Measurements from ENCODE around the gene FBXW2. TPM values are rescaled to one million over a fixed set of nuclear protein-coding genes. Genes with fewer than 3 reads are reported as not detected.
A peak's percentile ranks its signal among the peaks of the same experiment; 100 is the strongest.
"Not testable (repeated sequence)": the region's sequence is repeated elsewhere in the genome, so short reads cannot be mapped to it uniquely, and the experiment has no call there.

The FBXW2 gene
- total RNA-seq, 4 donors from 2014 or later, result 23.3 to 52.1 (median 40.0) TPM

- WGBS, 2 donors (ENCODE audit: low coverage in 1 of 2), result 85% methylated on average over 2 of the region's 2 CpGs; no CpG with 5 or more reads in 1 of the 2 donors
- intact Hi-C loops (cut with DNase I; ENCODE audit: low total_unique reads) (loop anchor here (10.0 kb wide), 1 partner anchor 300 kb away; the partner anchor contains the start of gene C5), in situ Hi-C loops (cut with MboI; ENCODE audit: low pct_ligation_motif_present in 1 of 4, low pct_unique_long_range_greater_than_20kb in 1 of 4, low sequenced_read_pairs in 3 of 4) (loop anchor here (10.0 to 25.0 kb wide), 3 partner anchors 182 to 310 kb away; partner anchors contain the start of genes TRAF1 (in 3 of the 4), C5 (in 1 of the 4) and CNTRL (in 1 of the 4))
- DNase-seq, result no peak
- H3K27me3 ChIP-seq, result no peaks in the 10 kb centered on the region
- no peak overlapping the region for H3K4me3 ChIP-seq
- H3K4me1 ChIP-seq, result no peaks in the 10 kb centered on the region
- no peaks in the 10 kb centered on the region for H3K36me3 ChIP-seq
- TF ChIP-seq POLR2AphosphoS5 (IDR thresholded peaks at IDR 0.05) (no peak), POLR2A (IDR thresholded peaks at IDR 0.05) (no peak), CTCF (IDR thresholded peaks at IDR 0.05) (no peak), EP300 (IDR thresholded peaks at IDR 0.05; ENCODE audit: low read depth) (no peak)
- no peak overlapping the region for H3K27ac ChIP-seq
- H3K9me3 ChIP-seq, result no peaks in the 10 kb centered on the region
Observed at GRCh38 chr9:120755044-120755443, 38.2 kb downstream of the FBXW2 start.

- in situ Hi-C loops (cut with MboI; ENCODE audit: low pct_ligation_motif_present in 1 of 4, low pct_unique_long_range_greater_than_20kb in 1 of 4, low sequenced_read_pairs in 3 of 4) (loop anchor here (10.0 to 25.0 kb wide), 3 partner anchors 187 to 314 kb away; partner anchors contain the start of genes TRAF1 (in 3 of the 4), C5 (in 1 of the 4) and CNTRL (in 1 of the 4)), intact Hi-C loops (cut with DNase I; ENCODE audit: low total_unique reads) (loop anchor here (10.0 kb wide), 1 partner anchor 304 kb away; the partner anchor contains the start of gene C5)
- Histone ChIP-seq H3K4me1 (no peaks in the 10 kb centered on the region), H3K36me3 (no peaks in the 10 kb centered on the region), H3K27me3 (no peaks in the 10 kb centered on the region), H3K27ac (no peak overlapping the region), H3K9me3 (no peaks in the 10 kb centered on the region), H3K4me3 (no peak overlapping the region)
- no peak for TF ChIP-seq CTCF (IDR thresholded peaks at IDR 0.05)
- no peak for TF ChIP-seq POLR2A (IDR thresholded peaks at IDR 0.05)
- TF ChIP-seq POLR2AphosphoS5 (IDR thresholded peaks at IDR 0.05), result no peak
- TF ChIP-seq EP300 (IDR thresholded peaks at IDR 0.05; ENCODE audit: low read depth), result no peak
- 93 to 100% methylated on average over 4 to 5 of the region's 5 CpGs for WGBS, 2 donors (ENCODE audit: low coverage in 1 of 2)
- no peak for DNase-seq
Observed at GRCh38 chr9:120750421-120750820, 42.8 kb downstream of the FBXW2 start.

DNA sequence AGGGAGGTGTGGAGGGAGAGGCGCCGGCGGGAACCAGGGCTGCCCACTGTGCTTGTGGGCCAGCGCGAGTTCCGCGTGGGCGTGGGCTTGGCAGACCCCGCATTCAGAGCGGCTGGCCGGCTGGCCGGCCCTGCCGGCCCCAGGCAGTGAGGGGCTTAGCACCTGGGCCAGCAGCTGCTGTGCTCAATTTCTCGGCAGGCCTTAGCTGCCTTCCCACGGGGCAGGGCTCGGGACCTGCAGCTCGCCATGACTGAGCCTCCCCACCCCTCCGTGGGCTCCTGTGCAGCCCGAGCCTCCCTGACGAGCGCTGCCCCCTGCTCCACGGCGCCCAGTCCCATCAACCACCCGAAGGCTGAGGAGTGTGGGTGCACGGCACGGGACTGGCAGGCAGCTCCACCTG lies 46.9 kb downstream of the FBXW2 start:
- in situ Hi-C loops (cut with MboI; ENCODE audit: low pct_ligation_motif_present in 1 of 4, low pct_unique_long_range_greater_than_20kb in 1 of 4, low sequenced_read_pairs in 3 of 4), result not testable (repeated sequence)

GRCh38 chr9:120745278-120745677 lies 47.9 kb downstream of the FBXW2 start:
- H3K36me3 ChIP-seq, result no peaks in the 10 kb centered on the region
- TF ChIP-seq POLR2A (IDR thresholded peaks at IDR 0.05) (no peak), POLR2AphosphoS5 (IDR thresholded peaks at IDR 0.05) (no peak), CTCF (IDR thresholded peaks at IDR 0.05) (no peak), EP300 (IDR thresholded peaks at IDR 0.05; ENCODE audit: low read depth) (no peak)
- in situ Hi-C loops (cut with MboI; ENCODE audit: low pct_ligation_motif_present in 1 of 4, low pct_unique_long_range_greater_than_20kb in 1 of 4, low sequenced_read_pairs in 3 of 4), result no loop called here

More for the DNA sequence above, 46.9 kb downstream of the FBXW2 start:
- H3K4me1 ChIP-seq; DNase-seq; H3K27ac ChIP-seq; H3K4me3 ChIP-seq; intact Hi-C loops (cut with DNase I; ENCODE audit: low total_unique reads); H3K27me3 ChIP-seq; H3K9me3 ChIP-seq; H3K36me3 ChIP-seq: not testable (repeated sequence)
- WGBS, 2 donors (ENCODE audit: low coverage in 1 of 2), result 97% methylated on average over 24 of the region's 26 CpGs; no CpG with 5 or more reads in 1 of the 2 donors

DNA sequence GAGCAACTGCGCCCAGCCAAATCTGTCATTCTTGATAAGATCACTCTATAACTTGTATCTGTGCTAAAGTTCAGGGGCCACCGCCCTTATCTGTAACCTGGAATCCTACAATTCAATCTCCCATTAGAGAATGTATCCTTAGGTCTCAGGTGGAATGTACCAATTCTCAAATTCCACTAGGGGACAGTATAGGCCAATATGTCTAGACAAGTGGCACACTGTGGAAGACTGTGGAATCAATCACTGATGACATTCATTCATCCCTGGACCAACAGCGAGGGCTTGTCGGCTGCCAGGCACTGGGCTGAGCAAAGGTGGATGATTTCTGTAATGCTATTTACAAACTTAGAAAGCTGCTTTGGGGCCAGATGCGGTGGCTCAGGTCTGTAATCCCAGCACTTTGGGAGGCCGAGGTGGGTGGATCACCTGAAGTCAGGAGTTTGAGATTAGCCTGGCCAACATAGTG lies 50.2 kb downstream of the FBXW2 start:
- no peak for DNase-seq
- in situ Hi-C loops (cut with MboI; ENCODE audit: low pct_ligation_motif_present in 1 of 4, low pct_unique_long_range_greater_than_20kb in 1 of 4, low sequenced_read_pairs in 3 of 4), result no loop called here

More at GRCh38 chr9:120745278-120745677, 47.9 kb downstream of the FBXW2 start:
- Histone ChIP-seq H3K27me3 (no peaks in the 10 kb centered on the region), H3K9me3 (no peaks in the 10 kb centered on the region), H3K27ac (no peak overlapping the region), H3K4me3 (no peak overlapping the region), H3K4me1 (no peaks in the 10 kb centered on the region)
- no peak for DNase-seq
- WGBS, 2 donors (ENCODE audit: low coverage in 1 of 2), result 83 to 95% methylated on average over 3 to 6 of the region's 6 CpGs
- intact Hi-C loops (cut with DNase I; ENCODE audit: low total_unique reads), result no loop called here

More for the DNA sequence above, 50.2 kb downstream of the FBXW2 start:
- Histone ChIP-seq H3K4me3 (no peak overlapping the region), H3K27ac (no peak overlapping the region), H3K36me3 (no peaks in the 10 kb centered on the region), H3K27me3 (no peaks in the 10 kb centered on the region), H3K9me3 (no peaks in the 10 kb centered on the region), H3K4me1 (no peaks in the 10 kb centered on the region)
- WGBS, 2 donors (ENCODE audit: low coverage in 1 of 2), result 79 to 86% methylated on average over 4 to 6 of the region's 6 CpGs
- intact Hi-C loops (cut with DNase I; ENCODE audit: low total_unique reads), result no loop called here
- TF ChIP-seq POLR2A (IDR thresholded peaks at IDR 0.05) (no peak), EP300 (IDR thresholded peaks at IDR 0.05; ENCODE audit: low read depth) (no peak), POLR2AphosphoS5 (IDR thresholded peaks at IDR 0.05) (no peak), CTCF (IDR thresholded peaks at IDR 0.05) (peak; percentile 57 to 61 (median 59))

Measured in transverse colon (tissue), 4 donors.